Activated naive CD4-positive, alpha-beta T cell treated with Interleukin-2 at 50 U/mL for 16 hours (primary cell): Measurements from ENCODE around the gene SMIM26.
"Not testable (repeated sequence)": the region's sequence is repeated elsewhere in the genome, so short reads cannot be mapped to it uniquely, and the experiment has no call there.

Experiments used
- DNase-seq: peaks from one replicate; pipeline ENCODE4 v3.0.0-alpha.2; 2020

SMIM26 gene, protein sequence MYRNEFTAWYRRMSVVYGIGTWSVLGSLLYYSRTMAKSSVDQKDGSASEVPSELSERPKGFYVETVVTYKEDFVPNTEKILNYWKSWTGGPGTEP

GRCh38 chr20:18566892-18567738 lies at the start of gene SMIM26:
Gene SMIM26, plus strand, starts transcription at chr20:18567432. Its CDS starts 47 bp downstream, at chr20:18567479.
- peak; percentile 96 for DNase-seq

DNA sequence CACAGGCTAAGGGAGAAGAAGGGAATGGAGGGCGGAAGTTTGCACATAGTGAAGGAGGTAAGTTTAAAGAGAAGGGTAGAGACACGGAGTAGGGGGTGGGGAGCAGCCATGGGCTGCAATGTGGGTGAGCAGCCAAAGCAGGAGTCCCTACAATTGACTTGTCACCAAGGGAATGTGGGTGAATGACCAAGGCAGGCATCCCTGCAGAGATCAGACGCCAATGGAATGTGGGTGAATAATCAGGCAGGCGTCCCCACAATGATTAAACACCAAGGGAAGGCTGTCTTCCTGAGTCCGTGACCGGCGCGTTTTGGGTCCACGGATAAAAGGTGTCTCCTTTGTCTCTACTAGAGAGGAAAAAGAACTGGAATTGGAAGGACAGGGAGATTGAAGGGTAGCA lies 45.2 kb upstream of the SMIM26 start:
- not testable (repeated sequence) for DNase-seq

- DNase-seq, result no peak
Observed at GRCh38 chr20:18523066-18523465, 44.2 kb upstream of the SMIM26 start.

DNA sequence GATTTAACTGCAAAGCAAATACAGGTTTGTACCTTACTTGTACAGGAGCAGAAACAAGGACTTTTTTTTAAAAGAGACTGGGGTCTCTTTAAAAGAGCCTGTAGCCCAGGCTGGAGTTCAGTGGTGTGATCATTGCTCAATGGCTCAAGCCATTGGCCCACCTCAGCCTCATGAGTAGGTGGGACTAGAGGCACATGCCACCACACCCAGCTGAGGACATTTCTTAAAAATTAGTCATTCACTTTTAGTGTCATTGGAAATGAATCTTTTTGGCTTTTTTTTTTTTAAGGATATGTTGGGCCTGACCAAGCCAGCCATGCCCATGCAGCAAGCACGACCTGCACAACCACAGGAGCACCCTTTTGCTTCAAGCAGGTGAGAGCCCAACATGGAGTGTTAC lies 42.6 kb upstream of the SMIM26 start:
- no peak for DNase-seq

DNA sequence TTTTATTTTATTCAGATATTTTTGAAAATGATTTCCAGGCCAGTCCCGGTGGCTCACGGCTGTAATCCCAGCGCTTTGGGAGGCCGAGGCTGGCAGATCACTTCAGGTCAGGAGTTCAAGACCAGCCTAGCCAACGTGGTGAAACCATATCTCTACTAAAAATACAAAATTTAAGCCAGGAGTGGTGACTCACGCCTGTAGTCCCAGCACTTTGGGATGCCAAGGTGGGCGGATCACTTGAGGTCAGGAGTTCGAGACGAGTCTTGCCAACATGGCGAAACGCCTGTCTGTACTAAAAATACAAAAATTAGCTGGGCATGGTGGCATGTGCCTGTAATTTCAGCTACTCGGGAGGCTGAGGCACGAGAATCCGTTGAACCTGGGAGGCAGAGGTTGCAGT lies 40.5 kb upstream of the SMIM26 start:
- DNase-seq, result not testable (repeated sequence)

GRCh38 chr20:18527339-18527738 lies 39.9 kb upstream of the SMIM26 start:
- DNase-seq, result no peak

- no peak for DNase-seq
Observed at GRCh38 chr20:18527836-18528235, 39.4 kb upstream of the SMIM26 start.

GRCh38 chr20:18529041-18529440 lies 38.2 kb upstream of the SMIM26 start:
- DNase-seq, result no peak

DNA sequence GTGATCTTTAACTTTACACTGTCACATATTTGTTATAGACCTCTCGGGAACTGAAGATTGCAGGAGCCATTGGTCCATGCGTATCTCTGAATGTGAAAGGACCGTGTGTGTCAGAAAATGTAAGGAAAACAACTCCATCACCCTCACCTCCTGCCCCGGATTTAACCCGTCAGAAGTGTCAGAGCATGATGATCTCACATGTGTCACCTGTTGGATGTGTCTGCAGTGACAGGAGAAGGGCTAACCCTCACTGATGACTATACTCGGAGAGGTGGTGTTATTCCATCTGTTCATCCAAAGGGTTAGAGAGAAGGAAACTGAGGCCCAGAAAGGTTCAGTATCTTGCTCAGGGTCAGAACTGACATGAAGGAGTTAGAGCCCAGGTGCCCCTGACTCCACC lies 34.6 kb upstream of the SMIM26 start:
- no peak for DNase-seq

- no peak for DNase-seq
Observed at GRCh38 chr20:18533491-18533890, 33.7 kb upstream of the SMIM26 start.

- DNase-seq, result no peak
Observed at GRCh38 chr20:18533978-18534644, 33.1 kb upstream of the SMIM26 start.

DNA sequence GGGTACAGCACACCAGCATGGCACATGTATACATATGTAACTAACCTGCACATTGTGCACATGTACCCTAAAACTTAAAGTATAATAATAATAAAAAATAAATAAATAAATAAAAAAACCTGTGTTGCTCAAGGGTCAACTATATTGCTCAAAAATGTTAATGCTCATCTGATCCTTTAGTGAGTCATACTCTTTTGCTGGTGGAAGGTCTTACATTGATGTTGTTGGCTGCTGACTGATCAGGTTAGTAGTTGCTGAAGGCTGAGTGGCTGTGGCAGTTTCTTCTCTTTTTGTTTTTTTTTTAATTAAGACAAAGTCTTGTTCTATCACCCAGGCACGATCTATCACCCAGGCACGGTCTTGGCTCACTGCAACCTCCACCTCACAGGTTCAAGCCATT lies 29.6 kb upstream of the SMIM26 start:
- DNase-seq, result no peak

DNA sequence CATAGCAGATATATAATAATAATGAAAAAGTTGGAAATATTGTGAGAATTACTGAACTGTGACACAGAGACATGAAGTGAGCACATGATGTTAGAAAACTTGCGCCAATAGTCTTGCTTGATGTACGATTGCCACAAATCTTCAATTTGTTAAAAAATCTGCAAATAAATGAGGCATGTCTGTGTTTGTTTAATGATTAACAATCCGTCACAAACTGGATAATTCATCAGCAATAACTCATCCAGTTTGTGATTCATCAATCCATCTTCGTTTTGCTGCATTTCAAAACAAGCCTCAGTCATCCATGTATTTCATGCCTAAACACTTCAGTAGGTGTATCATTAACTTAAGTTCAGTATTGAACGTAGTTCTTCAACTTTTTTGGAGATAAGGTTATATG lies 25.5 kb upstream of the SMIM26 start:
- no peak for DNase-seq

- DNase-seq, result no peak
Observed at GRCh38 chr20:18543216-18543615, 24.0 kb upstream of the SMIM26 start.

DNA sequence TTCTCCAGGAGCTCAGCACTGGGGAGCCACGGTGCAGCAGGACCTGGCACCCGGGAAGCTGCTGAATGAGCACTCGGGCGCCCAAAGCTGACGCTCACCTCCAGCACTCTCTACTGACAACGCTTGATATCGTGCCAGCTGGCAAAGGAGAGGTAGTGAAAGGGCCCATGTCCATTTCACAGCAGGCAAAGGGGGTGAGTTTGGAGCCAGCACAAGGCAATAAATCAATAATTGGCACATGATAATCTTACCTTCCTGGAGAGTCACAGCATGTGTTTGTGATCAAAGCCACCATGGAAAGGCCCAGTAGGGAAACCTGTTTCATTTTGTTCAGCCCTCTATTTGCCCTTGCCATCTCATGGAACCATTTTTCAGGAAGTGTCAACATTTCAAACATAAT lies 23.3 kb upstream of the SMIM26 start:
- no peak for DNase-seq

- DNase-seq, result no peak
Observed at GRCh38 chr20:18545566-18545965, 21.7 kb upstream of the SMIM26 start.

GRCh38 chr20:18548465-18548864 lies 18.8 kb upstream of the SMIM26 start:
- no peak for DNase-seq

DNA sequence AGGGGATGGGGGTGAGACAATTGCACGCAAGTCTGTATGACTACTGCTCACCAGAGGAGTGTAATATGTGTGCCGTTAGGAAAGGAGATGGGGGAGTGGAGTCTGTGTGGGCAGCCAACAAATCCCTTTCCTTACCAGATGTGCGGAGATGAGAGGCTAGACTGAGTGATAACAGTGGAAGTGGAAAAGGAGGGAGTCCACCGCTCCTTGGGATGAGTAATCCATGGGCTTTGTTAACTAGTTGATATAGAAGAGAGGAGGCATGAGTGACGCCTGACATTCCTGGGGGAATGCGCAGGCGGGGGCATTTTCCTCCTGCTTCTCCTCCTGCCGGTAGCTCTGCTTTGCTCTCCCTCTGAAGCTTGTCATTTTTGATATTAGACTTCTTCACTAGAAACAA lies 13.5 kb upstream of the SMIM26 start:
- no peak for DNase-seq

- DNase-seq, result no peak
Observed at GRCh38 chr20:18567739-18568091, 483 bp downstream of the SMIM26 start.

GRCh38 chr20:18571009-18571408 lies 3.8 kb downstream of the SMIM26 start:
- DNase-seq, result no peak

- no peak for DNase-seq
Observed at GRCh38 chr20:18571578-18571977, 4.3 kb downstream of the SMIM26 start.

DNA sequence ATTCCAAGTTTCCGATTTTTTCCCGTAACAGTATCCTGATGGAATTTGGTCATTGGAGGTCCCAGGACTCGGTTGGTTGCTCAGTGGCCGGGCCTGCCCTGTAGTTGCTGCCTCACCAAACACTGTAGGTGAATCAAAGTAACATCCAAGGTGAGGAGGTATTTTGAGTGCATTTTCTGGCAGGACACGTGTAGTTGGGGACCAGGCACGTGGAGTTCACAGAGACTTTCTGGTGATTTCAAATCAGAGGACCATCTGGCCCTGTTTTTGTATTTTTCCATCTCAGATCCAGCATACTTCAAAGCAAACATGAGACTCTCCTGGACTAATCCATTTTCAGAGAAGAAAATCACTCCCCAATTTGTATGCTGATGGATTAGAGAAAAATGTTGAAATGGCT lies 10.7 kb downstream of the SMIM26 start:
- no peak for DNase-seq

GRCh38 chr20:18578581-18578980 lies 11.3 kb downstream of the SMIM26 start:
- no peak for DNase-seq

DNA sequence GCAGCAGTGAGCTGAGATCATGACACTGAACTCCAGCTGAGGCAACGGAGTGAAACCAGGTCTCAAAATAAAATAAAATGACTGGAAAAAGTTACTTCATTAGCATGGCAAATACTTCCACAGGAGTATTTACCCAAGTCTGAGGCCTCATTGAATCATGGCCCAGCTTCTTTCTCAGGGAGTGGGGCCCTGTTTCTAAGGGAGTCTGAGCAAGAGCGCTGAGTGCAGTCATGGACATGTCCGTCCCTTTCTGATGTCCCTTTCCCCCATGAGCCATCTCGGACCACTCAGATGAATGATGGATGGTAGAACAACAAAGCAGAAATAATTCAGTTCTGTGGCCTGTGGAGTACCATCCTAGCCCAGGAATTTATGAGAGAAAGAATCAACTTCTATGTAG lies 12.8 kb downstream of the SMIM26 start:
- DNase-seq, result no peak
